Sciatic nerve (tissue), 2 donors: ENCODE data around the gene SSR1. TPM values are rescaled to one million over a fixed set of nuclear protein-coding genes. Genes with fewer than 3 reads are reported as not detected.
"Not testable (repeated sequence)": the region's sequence is repeated elsewhere in the genome, so short reads cannot be mapped to it uniquely, and the experiment has no call there.

Experiments
- ATAC-seq: fragments of 200-7000 bp; cut with Tn5 transposase; one replicate; pipeline ENCODE4 v1.9.1; 2020; ENCODE audit warnings: mild to moderate bottlenecking, moderate library complexity
- DNase-seq: peaks from one replicate; pipeline ENCODE4 v3.0.0-alpha.2; 2020; ENCODE audit warnings: low spot score
- intact Hi-C: fragments of 100-400 bp; cut with DNase I; formaldehyde crosslinking; loops from one replicate; pipeline ENCODE4 v1.14.2; 2022
- total RNA-seq: library from RNA; stranded (reverse); fragmentation: NEBNext Ultra II Directional; extraction: Animal tissue kit (Norgen Biotek cat#: 25700); gene quantifications from one replicate; pipeline ENCODE4 v1.2.1, GENCODE V29; 2021
- donor health status: DM: no; HTN: no; CAD: no.
- donor health status: DM: no; HTN: no; CAD: no.

Gene SSR1
- total RNA-seq, 1 donor from 2014 or later, result 118 TPM

GRCh38 chr6:7323074-7323473 is 10.1 kb upstream of the SSR1 start:
- ATAC-seq, result no peak
- intact Hi-C loops, result no loop called here
- DNase-seq, result no peak

GRCh38 chr6:7321866-7322265 is 8.9 kb upstream of the SSR1 start:
- ATAC-seq, DNase-seq, intact Hi-C loops: not testable (repeated sequence)

- intact Hi-C loops, ATAC-seq, DNase-seq: not testable (repeated sequence)
These were observed 6.4 kb upstream of the SSR1 start for GRCh38 chr6:7319406-7319805.

GRCh38 chr6:7317538-7317937 is 4.5 kb upstream of the SSR1 start:
- ATAC-seq, result no peak

GRCh38 chr6:7316658-7317533 is 3.9 kb upstream of the SSR1 start:
- intact Hi-C loops, result no loop called here
- ATAC-seq, result no peak
- no peak for DNase-seq

More at GRCh38 chr6:7317538-7317937, 4.5 kb upstream of the SSR1 start:
- intact Hi-C loops, result no loop called here
- DNase-seq, result no peak

GRCh38 chr6:7315948-7316365 is 3.0 kb upstream of the SSR1 start:
- DNase-seq (no peak), ATAC-seq (no peak)
- intact Hi-C loops, result no loop called here

GRCh38 chr6:7315087-7315947 is 2.3 kb upstream of the SSR1 start:
- intact Hi-C loops, ATAC-seq, DNase-seq: not testable (repeated sequence)

- ATAC-seq (no peak), DNase-seq (no peak)
- intact Hi-C loops, result no loop called here
These were observed 1.4 kb upstream of the SSR1 start for GRCh38 chr6:7314414-7314813.

- intact Hi-C loops, result no loop called here
- DNase-seq (no peak), ATAC-seq (no peak)
These were observed 636 bp upstream of the SSR1 start for GRCh38 chr6:7313505-7314165.

GRCh38 chr6:7311917-7312615 is 933 bp downstream of the SSR1 start:
- ATAC-seq, result no peak

GRCh38 chr6:7311176-7311575 is 1.8 kb downstream of the SSR1 start:
- no peak for ATAC-seq
- intact Hi-C loops, result no loop called here
- no peak for DNase-seq

More at GRCh38 chr6:7311917-7312615, 933 bp downstream of the SSR1 start:
- DNase-seq, result no peak
- intact Hi-C loops, result no loop called here

- intact Hi-C loops, result no loop called here
- DNase-seq (no peak), ATAC-seq (no peak)
These were observed 3.9 kb downstream of the SSR1 start for GRCh38 chr6:7309050-7309449.

- intact Hi-C loops, result no loop called here
- ATAC-seq, result no peak
These were observed 5.5 kb downstream of the SSR1 start for GRCh38 chr6:7307533-7307932.

GRCh38 chr6:7304821-7305220 is 8.2 kb downstream of the SSR1 start:
- ATAC-seq (no peak), DNase-seq (no peak)
- intact Hi-C loops, result no loop called here

More at GRCh38 chr6:7307533-7307932, 5.5 kb downstream of the SSR1 start:
- DNase-seq, result no peak

GRCh38 chr6:7301702-7302101 is 11.3 kb downstream of the SSR1 start:
- intact Hi-C loops, result no loop called here
- no peak for ATAC-seq
- DNase-seq, result no peak

GRCh38 chr6:7300926-7301325 is 12.1 kb downstream of the SSR1 start:
- ATAC-seq (no peak), DNase-seq (no peak)
- intact Hi-C loops, result no loop called here

- intact Hi-C loops, result no loop called here
These were observed 14.9 kb downstream of the SSR1 start for GRCh38 chr6:7298113-7298512.

GRCh38 chr6:7296602-7297001 is 16.4 kb downstream of the SSR1 start:
- ATAC-seq, result no peak
- no peak for DNase-seq
- intact Hi-C loops, result no loop called here

More at GRCh38 chr6:7298113-7298512, 14.9 kb downstream of the SSR1 start:
- ATAC-seq, result no peak
- no peak for DNase-seq

- intact Hi-C loops, result no loop called here
- no peak for ATAC-seq
- DNase-seq, result no peak
These were observed 17.1 kb downstream of the SSR1 start for GRCh38 chr6:7295916-7296315.
